IMR-90 (cell line): ENCODE data around the gene AUTS2. TPM values are rescaled to one million over a fixed set of nuclear protein-coding genes. Genes with fewer than 3 reads are reported as not detected.

Source experiments
- ATAC-seq: fragments of 200-7000 bp; cut with Tn5 transposase; 2 replicates; pipeline ENCODE4 v1.9.1; 2020; ENCODE audit warnings: low read depth, mild to moderate bottlenecking, moderate library complexity
- BruUV-seq: library from RNA; stranded (reverse); fragments of 400-500 nt; replicated peaks from 2 replicates; lab custom pipeline; 2021; lab: Mats Ljungman, UMichigan
- CTCF ChIA-PET: fragments of 300-600 bp; formaldehyde crosslinking; extraction: SDS; loops from one replicate; lab custom pipeline; 2021; ENCODE audit warnings: antibody characterized with exemption; lab: Yijun Ruan, JAX
- POLR2A ChIA-PET: fragments of 300-600 bp; sonication (Branson Sonifier 250); formaldehyde crosslinking; loops from one replicate; lab custom pipeline; 2022; ENCODE audit warnings: antibody characterized with exemption; ENCODE audit not compliant: unreplicated experiment; lab: Charles Lee
- DNase-seq: peaks from one replicate; pipeline ENCODE4 v3.0.0; 2013
- H2AFZ ChIP-seq: replicated peaks from 2 replicates; pipeline ENCODE3; 2013; ENCODE audit warnings: low read length, mild to moderate bottlenecking; ENCODE audit not compliant: poor library complexity
- H2AK5ac ChIP-seq: 2 replicates; pipeline ENCODE4 v1.6.1; 2013; ENCODE audit warnings: low read depth, low read length, inconsistent platforms
- H2AK9ac ChIP-seq: replicated peaks from 2 replicates; pipeline ENCODE3; 2013; ENCODE audit warnings: mild to moderate bottlenecking, low read depth, low read length, moderate library complexity; ENCODE audit not compliant: poor library complexity
- H2BK120ac ChIP-seq: 2 replicates; pipeline ENCODE4 v1.6.1; 2013; ENCODE audit warnings: low read depth, low read length, inconsistent platforms
- H2BK15ac ChIP-seq: 3 replicates; pipeline ENCODE4 v1.6.1; 2013; ENCODE audit warnings: low read depth, low read length, inconsistent platforms
- H2BK20ac ChIP-seq: 2 replicates; pipeline ENCODE4 v1.6.1; 2013; ENCODE audit warnings: low read depth, mild to moderate bottlenecking, inconsistent platforms, low read length, moderate library complexity
- H2BK5ac ChIP-seq: 2 replicates; pipeline ENCODE4 v1.6.1; 2013; ENCODE audit warnings: mild to moderate bottlenecking, low read depth, low read length, inconsistent platforms; ENCODE audit not compliant: poor library complexity, severe bottlenecking
- H3K14ac ChIP-seq: replicated peaks from 2 replicates; pipeline ENCODE4 v1.6.1; 2013; ENCODE audit warnings: low read depth, low read length, inconsistent platforms
- H3K18ac ChIP-seq: 2 replicates; pipeline ENCODE4 v1.6.1; 2013; ENCODE audit warnings: low read depth, low read length, control low read depth
- H3K23ac ChIP-seq: 2 replicates; pipeline ENCODE4 v1.6.1; 2013; ENCODE audit warnings: low read depth, low read length, inconsistent platforms
- H3K27ac ChIP-seq: 2 replicates; pipeline ENCODE4 v1.5.1; 2013; ENCODE audit warnings: mild to moderate bottlenecking, control low read depth, low read length; ENCODE audit not compliant: insufficient read depth
- H3K27me3 ChIP-seq: 2 replicates; pipeline ENCODE4 v1.6.1; 2013; ENCODE audit warnings: low read length; ENCODE audit not compliant: control insufficient read depth, insufficient read depth
- H3K36me3 ChIP-seq: 2 replicates; pipeline ENCODE4 v1.6.1; 2013; ENCODE audit warnings: low read length, mixed read lengths; ENCODE audit not compliant: control insufficient read depth, insufficient read depth
- H3K4ac ChIP-seq: 2 replicates; pipeline ENCODE4 v1.6.1; 2013; ENCODE audit warnings: low read depth, low read length, inconsistent platforms
- H3K4me1 ChIP-seq: 2 replicates; pipeline ENCODE4 v1.6.1; 2013; ENCODE audit warnings: low read length, mixed read lengths; ENCODE audit not compliant: control insufficient read depth, insufficient read depth
- H3K4me2 ChIP-seq: 2 replicates; pipeline ENCODE4 v1.6.1; 2013; ENCODE audit warnings: low read depth, mild to moderate bottlenecking, control low read depth, low read length, moderate library complexity
- H3K4me3 ChIP-seq: 2 replicates; pipeline ENCODE4 v1.5.1; 2013; ENCODE audit warnings: low read depth, mild to moderate bottlenecking, control low read depth, low read length, moderate library complexity; ENCODE audit not compliant: insufficient read depth
- H3K56ac ChIP-seq: 2 replicates; pipeline ENCODE4 v1.6.1; 2013; ENCODE audit warnings: low read length, inconsistent platforms; ENCODE audit not compliant: insufficient read depth; ENCODE audit errors: extremely low read depth
- H3K79me1 ChIP-seq, 2 experiments: 2 replicates each; pipeline ENCODE4 v1.6.1; 2013; ENCODE audit warnings: low read length in 2 of 2, inconsistent platforms in 1 of 2, low read depth in 1 of 2
- H3K9ac ChIP-seq: 2 replicates; pipeline ENCODE4 v1.6.1; 2013; ENCODE audit warnings: low read depth, low read length, control low read depth
- H3K9me1 ChIP-seq: 2 replicates; pipeline ENCODE4 v1.6.1; 2013; ENCODE audit warnings: low read length, inconsistent platforms; ENCODE audit not compliant: insufficient read depth
- H3K9me3 ChIP-seq: 2 replicates; pipeline ENCODE4 v1.6.1; 2013; ENCODE audit warnings: low read length; ENCODE audit not compliant: control insufficient read depth, insufficient read depth
- H4K20me1 ChIP-seq: 2 replicates; pipeline ENCODE4 v1.6.1; 2013; ENCODE audit warnings: low read length, inconsistent platforms; ENCODE audit not compliant: insufficient read depth
- H4K5ac ChIP-seq: 2 replicates; pipeline ENCODE4 v1.6.1; 2013; ENCODE audit warnings: mild to moderate bottlenecking, low read depth, low read length, control low read depth
- H4K8ac ChIP-seq, 2 experiments: 2 replicates each; pipeline ENCODE4 v1.6.1; 2013; ENCODE audit warnings: low read depth in 2 of 2, low read length in 2 of 2, control low read depth in 1 of 2, inconsistent platforms in 1 of 2
- H4K91ac ChIP-seq: 2 replicates; pipeline ENCODE4 v1.6.1; 2013; ENCODE audit warnings: low read depth, low read length, inconsistent platforms; ENCODE audit not compliant: insufficient read depth
- CEBPB ChIP-seq: IDR thresholded peaks from 2 replicates; pipeline ENCODE4 v1.6.1; 2012; ENCODE audit warnings: low read depth, low read length, improper control_type of control experiment
- CTCF ChIP-seq: conservative IDR thresholded peaks from 2 replicates; pipeline ENCODE4 v1.5.1; 2012; ENCODE audit warnings: mild to moderate bottlenecking, low read depth, low read length, improper control_type of control experiment
- FOS ChIP-seq: fragments of 150-350 bp; IDR thresholded peaks from 2 replicates; pipeline ENCODE4 v1.6.1; 2016; ENCODE audit warnings: low read depth, low read length
- WGBS, 2 experiments: methylation state at CpG; one replicate each; pipeline versions ENCODE4 v1.1.5 to v1.1.7; 2013; ENCODE audit warnings: missing lambda C conversion rate in 2 of 2; ENCODE audit not compliant: insufficient read length in 1 of 2; ENCODE audit errors: extremely low coverage in 2 of 2; 5-methylcytosine and 5-hydroxymethylcytosine counted together
- dilution Hi-C: fragments of 300-500 bp; cut with HindIII; formaldehyde crosslinking; loops from one replicate; pipeline ENCODE4 v1.14.3; 2018; ENCODE audit warnings: low sequenced_read_pairs; ENCODE audit not compliant: unreplicated experiment
- in situ Hi-C: fragments of 300-500 bp; cut with MboI; formaldehyde crosslinking; loops from 3 replicates; pipeline ENCODE4 v1.14.3; 2019; ENCODE audit warnings: low sequenced_read_pairs, inconsistent platforms, mixed read lengths
- intact Hi-C: fragments of 100-400 bp; cut with micrococcal nuclease; formaldehyde crosslinking; loops from 2 replicates; pipeline ENCODE4 v1.10.0; 2022
- polyA plus RNA-seq, 3 experiments: library from polyadenylated mRNA; depleted of rRNA; stranded (reverse); fragments of >200 nt; gene quantifications; 2 replicates each; pipeline ENCODE4 v1.2.3, GENCODE V29; 2012; ENCODE audit warnings: low replicate concordance in 1 of 3
- total RNA-seq: library from RNA; depleted of rRNA; stranded (reverse); fragments of >200 nt; gene quantifications from 2 replicates; pipeline ENCODE4 v1.2.3, GENCODE V29; 2012

AUTS2 gene
- total and polyA plus RNA-seq, 2 of the 4 experiments (the other 2 are of a cell fraction), result 0.90 to 3.0 TPM

- Histone ChIP-seq H3K36me3 (peaks cover 4% of the 10 kb centered on the region; the same call in 1 of the 2 replicates), H2BK20ac (no peak overlapping the region), H3K9me3 (no peaks in the 10 kb centered on the region), H2BK120ac (no peak overlapping the region), H2AFZ (no peak overlapping the region), H2AK5ac (no peak overlapping the region), H2BK15ac (no peak overlapping the region), H3K14ac (no peak overlapping the region), H2AK9ac (no peak overlapping the region), H4K5ac (no peak overlapping the region), H3K4me1 (no peaks in the 10 kb centered on the region), H3K9ac (no peak overlapping the region), H2BK5ac (no peak overlapping the region), H3K27ac (no peak overlapping the region), H3K4ac (no peak overlapping the region), H4K91ac (no peak overlapping the region), H3K27me3 (no peaks in the 10 kb centered on the region), H4K20me1 (no peaks in the 10 kb centered on the region), H3K56ac (no peak overlapping the region), H3K4me2 (no peak overlapping the region), H3K4me3 (no peak overlapping the region), H3K79me1 (no peaks in the 10 kb centered on the region), H4K8ac (no peak overlapping the region), H3K18ac (no peak overlapping the region), H3K9me1 (no peaks in the 10 kb centered on the region), H3K23ac (no peak overlapping the region)
- intact Hi-C loops, result no loop called here
- 95% methylated on average over 3 of the region's 10 CpGs; no CpG with 5 or more reads in 1 of the 2 experiments for WGBS, 2 experiments
- TF ChIP-seq FOS (no peak), CTCF (no peak), CEBPB (no peak)
- dilution Hi-C loops, result no loop called here
- no peak for ATAC-seq
- POLR2A ChIA-PET, result no interaction called here
- no TSS peak for BruUV-seq
- no peak for DNase-seq
- CTCF ChIA-PET, result interaction anchor here (0.6 kb wide), 1 partner anchor 51 kb away, joined by 3 read pairs; no protein-coding TSS in a partner anchor
- in situ Hi-C loops, result no loop called here
Observed at GRCh38 chr7:70771451-70771850, 1173.2 kb downstream of the AUTS2 start.
